Measurements from ENCODE around the gene CITED4. TPM values are rescaled to one million over a fixed set of nuclear protein-coding genes. Genes with fewer than 3 reads are reported as not detected.
A peak's percentile ranks its signal among the peaks of the same experiment; 100 is the strongest.

Gene CITED4
- polyA plus RNA-seq, 3 donors = 2.7 to 6.0 (median 5.4) TPM

GRCh38 chr1:40844079-40844478 is 18.1 kb downstream of the CITED4 start:
- DNase-seq (ENCODE audit: extremely low read depth in 1 of 11, low read depth in 9 of 11, low spot score in 4 of 11) = no peak

GRCh38 chr1:40842691-40843090 is 19.5 kb downstream of the CITED4 start:
- no peak for DNase-seq (ENCODE audit: extremely low read depth in 1 of 11, low read depth in 9 of 11, low spot score in 4 of 11)

GRCh38 chr1:40842207-40842606 is 20.0 kb downstream of the CITED4 start:
- peak in 2 of 11 donors; percentile 50 to 61 for DNase-seq (ENCODE audit: extremely low read depth in 1 of 11, low read depth in 9 of 11, low spot score in 4 of 11)

- no peak for DNase-seq (ENCODE audit: extremely low read depth in 1 of 11, low read depth in 9 of 11, low spot score in 4 of 11)
Observed at GRCh38 chr1:40841602-40842001, 20.6 kb downstream of the CITED4 start.

GRCh38 chr1:40840526-40841323 is 21.4 kb downstream of the CITED4 start:
- DNase-seq (ENCODE audit: extremely low read depth in 1 of 11, low read depth in 9 of 11, low spot score in 4 of 11) = no peak

- DNase-seq (ENCODE audit: extremely low read depth in 1 of 11, low read depth in 9 of 11, low spot score in 4 of 11) = no peak
Observed at GRCh38 chr1:40839943-40840335, 22.2 kb downstream of the CITED4 start.

GRCh38 chr1:40838980-40839942 is 22.9 kb downstream of the CITED4 start:
- DNase-seq (ENCODE audit: extremely low read depth in 1 of 11, low read depth in 9 of 11, low spot score in 4 of 11) = no peak

- DNase-seq (ENCODE audit: extremely low read depth in 1 of 11, low read depth in 9 of 11, low spot score in 4 of 11) = no peak
Observed at GRCh38 chr1:40838045-40838979, 23.9 kb downstream of the CITED4 start.

GRCh38 chr1:40837601-40838000 is 24.6 kb downstream of the CITED4 start:
- DNase-seq (ENCODE audit: extremely low read depth in 1 of 11, low read depth in 9 of 11, low spot score in 4 of 11) = no peak

GRCh38 chr1:40836283-40836682 is 25.9 kb downstream of the CITED4 start:
- no peak for DNase-seq (ENCODE audit: extremely low read depth in 1 of 11, low read depth in 9 of 11, low spot score in 4 of 11)

GRCh38 chr1:40834968-40835545 is 27.1 kb downstream of the CITED4 start:
- DNase-seq (ENCODE audit: extremely low read depth in 1 of 11, low read depth in 9 of 11, low spot score in 4 of 11) = no peak

- DNase-seq (ENCODE audit: extremely low read depth in 1 of 11, low read depth in 9 of 11, low spot score in 4 of 11) = no peak
Observed at GRCh38 chr1:40833979-40834378, 28.2 kb downstream of the CITED4 start.

GRCh38 chr1:40831001-40831732 is 31.0 kb downstream of the CITED4 start:
- DNase-seq (ENCODE audit: extremely low read depth in 1 of 11, low read depth in 9 of 11, low spot score in 4 of 11) = no peak

GRCh38 chr1:40830419-40830943 is 31.7 kb downstream of the CITED4 start:
- DNase-seq (ENCODE audit: extremely low read depth in 1 of 11, low read depth in 9 of 11, low spot score in 4 of 11) = no peak

GRCh38 chr1:40829631-40830245 is 32.4 kb downstream of the CITED4 start:
- no peak for DNase-seq (ENCODE audit: extremely low read depth in 1 of 11, low read depth in 9 of 11, low spot score in 4 of 11)

- no peak for DNase-seq (ENCODE audit: extremely low read depth in 1 of 11, low read depth in 9 of 11, low spot score in 4 of 11)
Observed at GRCh38 chr1:40825996-40826395, 36.2 kb downstream of the CITED4 start.

- no peak for DNase-seq (ENCODE audit: extremely low read depth in 1 of 11, low read depth in 9 of 11, low spot score in 4 of 11)
Observed at GRCh38 chr1:40825435-40825788, 36.8 kb downstream of the CITED4 start.

Data from renal cortex interstitium (tissue), 11 donors.